ENCODE measurements around the gene SCLT1.
"Not testable (repeated sequence)": the region's sequence is repeated elsewhere in the genome, so short reads cannot be mapped to it uniquely, and the experiment has no call there.

The SCLT1 gene

GRCh38 chr4:129082302-129082701, 11.0 kb downstream of the SCLT1 start:
- H3K4me3 ChIP-seq, result no peak overlapping the region
- no peak overlapping the region for H3K27ac ChIP-seq

- no peak overlapping the region for H3K27ac ChIP-seq
- no peak overlapping the region for H3K4me3 ChIP-seq
Measured at GRCh38 chr4:129080129-129080528, 13.2 kb downstream of the SCLT1 start.

GRCh38 chr4:129077326-129077725, 16.0 kb downstream of the SCLT1 start:
- Histone ChIP-seq H3K4me3 (no peak overlapping the region), H3K27ac (no peak overlapping the region)

- H3K4me3 ChIP-seq, H3K27ac ChIP-seq: not testable (repeated sequence)
Measured at GRCh38 chr4:129069537-129069936, 23.8 kb downstream of the SCLT1 start.

- Histone ChIP-seq H3K27ac (no peak overlapping the region), H3K4me3 (no peak overlapping the region)
Measured at GRCh38 chr4:129064717-129065116, 28.6 kb downstream of the SCLT1 start.

- no peak overlapping the region for H3K4me3 ChIP-seq
Measured at GRCh38 chr4:129063640-129064039, 29.7 kb downstream of the SCLT1 start.

GRCh38 chr4:129062580-129062979, 30.8 kb downstream of the SCLT1 start:
- Histone ChIP-seq H3K4me3 (no peak overlapping the region), H3K27ac (no peak overlapping the region)

More at GRCh38 chr4:129063640-129064039, 29.7 kb downstream of the SCLT1 start:
- no peak overlapping the region for H3K27ac ChIP-seq

GRCh38 chr4:129059028-129059427, 34.3 kb downstream of the SCLT1 start:
- Histone ChIP-seq H3K4me3 (no peak overlapping the region), H3K27ac (no peak overlapping the region)

GRCh38 chr4:129046055-129046959, 47.0 kb downstream of the SCLT1 start:
- Histone ChIP-seq H3K4me3 (no peak overlapping the region), H3K27ac (no peak overlapping the region)

GRCh38 chr4:129043523-129043922, 49.8 kb downstream of the SCLT1 start:
- H3K27ac ChIP-seq, result no peak overlapping the region
- H3K4me3 ChIP-seq, result no peak overlapping the region

GRCh38 chr4:129040471-129040870, 52.9 kb downstream of the SCLT1 start:
- H3K4me3 ChIP-seq, result no peak overlapping the region
- H3K27ac ChIP-seq, result no peak overlapping the region

- H3K4me3 ChIP-seq, result no peak overlapping the region
- H3K27ac ChIP-seq, result no peak overlapping the region
Measured at GRCh38 chr4:129037093-129037492, 56.2 kb downstream of the SCLT1 start.

- H3K4me3 ChIP-seq, result no peak overlapping the region
Measured at GRCh38 chr4:129014566-129015509, 78.5 kb downstream of the SCLT1 start.

GRCh38 chr4:129008096-129008495, 85.2 kb downstream of the SCLT1 start:
- no peak overlapping the region for H3K4me3 ChIP-seq
- no peak overlapping the region for H3K27ac ChIP-seq

More at GRCh38 chr4:129014566-129015509, 78.5 kb downstream of the SCLT1 start:
- H3K27ac ChIP-seq, result no peak overlapping the region

GRCh38 chr4:128986908-128987307, 106.4 kb downstream of the SCLT1 start:
- H3K27ac ChIP-seq, result no peak overlapping the region
- H3K4me3 ChIP-seq, result no peak overlapping the region

GRCh38 chr4:128986019-128986418, 107.3 kb downstream of the SCLT1 start:
- Histone ChIP-seq H3K4me3 (no peak overlapping the region), H3K27ac (no peak overlapping the region)

GRCh38 chr4:128983771-128984485, 109.4 kb downstream of the SCLT1 start:
- H3K4me3 ChIP-seq, result no peak overlapping the region
- H3K27ac ChIP-seq, result no peak overlapping the region

GRCh38 chr4:128981377-128981776, 112.0 kb downstream of the SCLT1 start:
- no peak overlapping the region for H3K4me3 ChIP-seq
- H3K27ac ChIP-seq, result no peak overlapping the region

GRCh38 chr4:128980816-128981326, 112.5 kb downstream of the SCLT1 start:
- H3K27ac ChIP-seq, result no peak overlapping the region
- no peak overlapping the region for H3K4me3 ChIP-seq

- H3K4me3 ChIP-seq, result no peak overlapping the region
- H3K27ac ChIP-seq, result no peak overlapping the region
Measured at GRCh38 chr4:128979934-128980333, 113.4 kb downstream of the SCLT1 start.

Data from skin epidermis (tissue), 12 donors.